Type B pancreatic cell (in vitro differentiated cells): ENCODE measurements around the gene CEP57L1. TPM values are rescaled to one million over a fixed set of nuclear protein-coding genes. Genes with fewer than 3 reads are reported as not detected.

Experiments
- DNase-seq: peaks from one replicate; pipeline ENCODE4 v3.0.0; 2021; ENCODE audit warnings: mixed read lengths; ENCODE audit not compliant: unreplicated experiment; ENCODE audit errors: extremely low spot score
- H3K27ac Mint-ChIP-seq: 2 replicates; pipeline ENCODE4 v1.8.0; 2021; ENCODE audit warnings: mild to moderate bottlenecking, mixed read lengths
- H3K27me3 Mint-ChIP-seq: 2 replicates; pipeline ENCODE4 v1.8.0; 2021; ENCODE audit warnings: mixed read lengths
- H3K36me3 Mint-ChIP-seq: 2 replicates; pipeline ENCODE4 v1.8.0; 2021; ENCODE audit warnings: mixed read lengths
- H3K4me1 Mint-ChIP-seq: one replicate; pipeline ENCODE4 v1.8.0; 2021; ENCODE audit warnings: mixed read lengths; ENCODE audit not compliant: unreplicated experiment
- H3K4me3 Mint-ChIP-seq: 2 replicates; pipeline ENCODE4 v1.8.0; 2021; ENCODE audit warnings: mild to moderate bottlenecking, mixed read lengths
- H3K9me3 Mint-ChIP-seq: 2 replicates; pipeline ENCODE4 v1.8.0; 2021; ENCODE audit warnings: mixed read lengths
- total RNA-seq: library from RNA; stranded (reverse); gene quantifications from 2 replicates; pipeline ENCODE4 v1.2.1, GENCODE V29; 2021; ENCODE audit warnings: low replicate concordance
- TF ChIP-seq, protein P1 (sequence below): fragments of 200-600 bp; sonication (generic); conservative IDR thresholded peaks from 2 replicates; pipeline ENCODE4 v1.5.0; 2021; ENCODE audit warnings: antibody characterized with exemption, mild to moderate bottlenecking

Gene CEP57L1
- total RNA-seq, 1 donor from 2014 or later, result 20.7 TPM

DNA sequence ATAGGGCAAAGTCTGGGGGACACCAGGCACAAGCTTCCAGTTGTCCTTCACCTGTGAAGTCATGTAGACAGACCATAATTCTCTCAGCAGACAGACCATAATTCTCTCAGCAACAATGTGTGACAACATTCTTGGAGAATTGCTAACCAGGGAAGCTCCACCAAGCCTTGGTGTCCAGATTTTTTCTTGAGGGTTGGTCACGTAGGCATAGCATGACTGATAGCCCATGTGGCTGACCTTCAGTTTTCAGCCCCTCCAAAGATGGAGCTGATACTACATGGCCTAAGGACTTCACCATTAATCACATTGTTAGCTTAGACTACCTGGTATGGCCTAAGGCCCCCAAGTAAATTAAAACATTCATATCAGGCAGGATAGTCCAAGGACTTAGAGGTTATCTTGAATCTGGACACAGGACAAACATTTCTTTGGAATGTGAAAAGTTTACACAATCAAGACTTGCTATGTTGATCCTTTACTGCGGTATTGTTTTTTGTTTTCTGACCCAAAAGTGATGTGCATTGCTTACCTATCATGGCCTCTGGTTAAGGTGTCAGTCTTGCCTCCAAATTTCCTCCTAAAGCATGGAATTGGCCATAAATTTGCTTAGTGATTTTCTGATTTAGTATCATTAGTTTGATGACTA is 76.9 kb downstream of the CEP57L1 start:
- TF ChIP-seq, protein P1, sequence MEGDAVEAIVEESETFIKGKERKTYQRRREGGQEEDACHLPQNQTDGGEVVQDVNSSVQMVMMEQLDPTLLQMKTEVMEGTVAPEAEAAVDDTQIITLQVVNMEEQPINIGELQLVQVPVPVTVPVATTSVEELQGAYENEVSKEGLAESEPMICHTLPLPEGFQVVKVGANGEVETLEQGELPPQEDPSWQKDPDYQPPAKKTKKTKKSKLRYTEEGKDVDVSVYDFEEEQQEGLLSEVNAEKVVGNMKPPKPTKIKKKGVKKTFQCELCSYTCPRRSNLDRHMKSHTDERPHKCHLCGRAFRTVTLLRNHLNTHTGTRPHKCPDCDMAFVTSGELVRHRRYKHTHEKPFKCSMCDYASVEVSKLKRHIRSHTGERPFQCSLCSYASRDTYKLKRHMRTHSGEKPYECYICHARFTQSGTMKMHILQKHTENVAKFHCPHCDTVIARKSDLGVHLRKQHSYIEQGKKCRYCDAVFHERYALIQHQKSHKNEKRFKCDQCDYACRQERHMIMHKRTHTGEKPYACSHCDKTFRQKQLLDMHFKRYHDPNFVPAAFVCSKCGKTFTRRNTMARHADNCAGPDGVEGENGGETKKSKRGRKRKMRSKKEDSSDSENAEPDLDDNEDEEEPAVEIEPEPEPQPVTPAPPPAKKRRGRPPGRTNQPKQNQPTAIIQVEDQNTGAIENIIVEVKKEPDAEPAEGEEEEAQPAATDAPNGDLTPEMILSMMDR, result no peak
- H3K4me1 Mint-ChIP-seq, result no peaks in the 10 kb centered on the region
- peaks cover 6% of the 10 kb centered on the region for H3K9me3 Mint-ChIP-seq
- H3K27ac Mint-ChIP-seq, result peak overlapping the region; percentile 40
- H3K27me3 Mint-ChIP-seq, result no peaks in the 10 kb centered on the region
- H3K4me3 Mint-ChIP-seq, result no peak overlapping the region
- DNase-seq, result no peak
- H3K36me3 Mint-ChIP-seq, result no peaks in the 10 kb centered on the region

DNA sequence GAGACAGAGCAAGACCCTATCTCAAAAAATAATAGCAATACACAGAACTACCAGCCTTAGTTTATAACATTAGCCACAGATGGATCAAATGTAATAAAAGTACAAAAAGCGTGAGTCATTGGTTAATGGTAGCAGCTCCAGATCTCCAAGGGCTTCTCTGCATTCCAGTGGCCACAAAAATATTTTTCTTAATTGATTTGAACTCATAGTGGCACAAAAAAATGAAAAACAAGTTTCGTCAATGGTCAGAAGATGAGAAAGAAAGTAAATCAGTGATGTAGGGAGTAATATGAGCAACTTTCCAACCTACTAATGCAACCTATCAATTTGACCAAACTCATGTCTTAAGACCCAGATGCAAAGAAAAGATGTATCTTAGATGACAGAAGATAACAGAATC is 79.6 kb downstream of the CEP57L1 start:
- Mint-ChIP-seq H3K36me3 (no peaks in the 10 kb centered on the region), H3K9me3 (peaks cover 9% of the 10 kb centered on the region), H3K4me3 (no peak overlapping the region), H3K27me3 (no peaks in the 10 kb centered on the region), H3K27ac (no peak overlapping the region), H3K4me1 (no peaks in the 10 kb centered on the region)
- TF ChIP-seq, protein P1, result no peak
- DNase-seq, result no peak

- Mint-ChIP-seq H3K4me3 (no peak overlapping the region), H3K27me3 (peaks cover 10% of the 10 kb centered on the region), H3K4me1 (no peaks in the 10 kb centered on the region), H3K36me3 (no peaks in the 10 kb centered on the region), H3K27ac (no peak overlapping the region), H3K9me3 (peaks cover 9% of the 10 kb centered on the region)
- TF ChIP-seq, protein P1, result no peak
- no peak for DNase-seq
These were observed 83.6 kb downstream of the CEP57L1 start for GRCh38 chr6:109178921-109179320.

GRCh38 chr6:109179507-109179906 is 84.2 kb downstream of the CEP57L1 start:
- Mint-ChIP-seq H3K9me3 (peaks cover 9% of the 10 kb centered on the region), H3K36me3 (no peaks in the 10 kb centered on the region), H3K4me3 (no peak overlapping the region), H3K27me3 (peaks cover 15% of the 10 kb centered on the region), H3K27ac (no peak overlapping the region), H3K4me1 (no peaks in the 10 kb centered on the region)
- no peak for DNase-seq
- TF ChIP-seq, protein P1, result no peak

GRCh38 chr6:109182578-109182977 is 87.3 kb downstream of the CEP57L1 start:
- Mint-ChIP-seq H3K4me3 (no peak overlapping the region), H3K27me3 (peaks cover 27% of the 10 kb centered on the region), H3K4me1 (no peaks in the 10 kb centered on the region), H3K27ac (no peak overlapping the region), H3K9me3 (peaks cover 3% of the 10 kb centered on the region), H3K36me3 (no peaks in the 10 kb centered on the region)
- no peak for DNase-seq
- TF ChIP-seq, protein P1, result no peak
